CD4-positive, alpha-beta T cell treated with Interleukin-12 subunit alpha and Interleukin-12 subunit beta, for 1 hour (primary cell): Measurements from ENCODE around the gene ZNF689.
"Not testable (repeated sequence)": the region's sequence is repeated elsewhere in the genome, so short reads cannot be mapped to it uniquely, and the experiment has no call there.

Experiments used
- DNase-seq: peaks from one replicate; pipeline ENCODE4 v3.0.0-alpha.2; 2020

The ZNF689 gene

DNA sequence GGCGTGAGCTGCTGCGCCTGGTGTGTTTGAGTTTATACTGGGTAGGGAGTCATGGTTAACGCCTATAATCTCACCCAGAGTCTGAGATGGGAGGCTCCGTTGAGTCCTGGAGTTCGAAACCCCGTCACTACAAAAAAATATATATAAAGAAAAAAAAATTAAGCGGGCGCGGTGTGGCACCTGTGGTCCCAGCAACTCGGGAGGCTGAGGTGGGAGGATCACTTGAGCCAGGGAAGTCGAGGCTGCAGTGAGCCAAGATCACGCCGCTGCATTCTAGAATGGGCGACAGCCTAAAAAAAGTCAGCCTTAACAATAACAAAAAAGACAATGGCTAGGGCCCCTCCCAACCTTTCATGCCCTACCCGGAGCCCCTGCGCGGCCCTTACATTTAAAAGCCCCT, 23.3 kb upstream of the ZNF689 start:
- DNase-seq = no peak

DNA sequence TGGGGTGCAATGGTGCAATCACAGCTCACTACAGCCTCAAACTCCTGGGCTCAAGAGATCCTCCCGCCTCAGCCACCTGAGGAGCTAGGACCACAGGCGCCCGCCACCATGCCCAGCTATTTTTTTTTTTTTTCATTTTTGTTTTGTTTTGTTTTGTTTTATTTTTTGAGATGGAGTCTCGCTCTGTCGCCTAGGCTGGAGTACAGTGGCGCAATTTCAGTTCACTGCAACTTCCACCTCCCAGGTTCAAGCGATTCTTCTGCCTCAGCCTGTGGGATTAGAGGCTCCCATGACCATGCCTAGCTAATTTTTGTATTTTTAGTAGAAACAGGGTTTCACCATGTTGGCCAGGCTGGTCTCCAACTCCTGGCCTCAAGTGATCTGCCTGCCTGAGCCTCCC, 22.3 kb upstream of the ZNF689 start:
- not testable (repeated sequence) for DNase-seq

DNA sequence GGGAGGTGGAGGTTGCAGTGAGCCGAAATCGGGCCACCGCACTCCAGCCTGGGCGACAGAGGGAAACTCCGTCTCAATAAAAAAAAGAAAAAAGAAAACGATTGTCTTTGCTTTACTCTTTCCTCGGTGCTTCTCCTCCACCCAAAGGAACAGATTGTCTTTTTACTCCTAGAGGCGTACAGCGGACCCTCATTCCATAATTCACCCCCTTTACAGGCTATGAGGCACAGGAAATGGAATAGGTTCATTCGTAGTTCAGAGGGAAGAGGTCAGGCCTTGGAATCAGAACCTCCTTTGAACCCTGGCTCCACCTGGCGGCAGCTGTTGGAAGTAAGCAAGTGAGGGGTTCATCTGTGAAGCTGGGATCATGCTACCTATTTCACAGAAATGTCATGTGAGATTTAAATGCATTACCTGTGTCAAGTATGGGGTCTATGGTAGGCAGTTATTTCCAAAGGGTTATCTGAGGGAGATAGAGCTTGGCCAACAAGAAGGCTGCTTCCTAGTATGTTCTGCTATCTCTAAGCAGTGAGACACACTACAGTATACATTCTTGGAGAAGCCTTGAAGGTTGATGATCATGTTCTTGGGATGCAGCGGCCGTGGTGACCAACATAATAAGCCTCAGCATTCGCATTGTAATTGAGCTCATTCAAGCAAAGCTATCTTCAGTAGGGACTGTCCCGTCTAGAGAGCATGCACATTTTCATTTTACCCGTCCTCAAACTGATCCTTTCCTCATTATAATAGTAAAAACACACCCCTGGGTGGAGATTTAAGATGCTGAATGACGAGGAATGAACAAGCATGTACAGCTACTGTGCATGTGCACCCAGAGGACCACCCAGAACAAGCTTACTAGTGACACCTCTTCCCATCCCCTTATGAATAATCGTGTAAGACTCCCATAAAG, 18.7 kb upstream of the ZNF689 start:
- peak; percentile 85 for DNase-seq

- DNase-seq = no peak
These were observed 16.0 kb upstream of the ZNF689 start for GRCh38 chr16:30626236-30626635.

DNA sequence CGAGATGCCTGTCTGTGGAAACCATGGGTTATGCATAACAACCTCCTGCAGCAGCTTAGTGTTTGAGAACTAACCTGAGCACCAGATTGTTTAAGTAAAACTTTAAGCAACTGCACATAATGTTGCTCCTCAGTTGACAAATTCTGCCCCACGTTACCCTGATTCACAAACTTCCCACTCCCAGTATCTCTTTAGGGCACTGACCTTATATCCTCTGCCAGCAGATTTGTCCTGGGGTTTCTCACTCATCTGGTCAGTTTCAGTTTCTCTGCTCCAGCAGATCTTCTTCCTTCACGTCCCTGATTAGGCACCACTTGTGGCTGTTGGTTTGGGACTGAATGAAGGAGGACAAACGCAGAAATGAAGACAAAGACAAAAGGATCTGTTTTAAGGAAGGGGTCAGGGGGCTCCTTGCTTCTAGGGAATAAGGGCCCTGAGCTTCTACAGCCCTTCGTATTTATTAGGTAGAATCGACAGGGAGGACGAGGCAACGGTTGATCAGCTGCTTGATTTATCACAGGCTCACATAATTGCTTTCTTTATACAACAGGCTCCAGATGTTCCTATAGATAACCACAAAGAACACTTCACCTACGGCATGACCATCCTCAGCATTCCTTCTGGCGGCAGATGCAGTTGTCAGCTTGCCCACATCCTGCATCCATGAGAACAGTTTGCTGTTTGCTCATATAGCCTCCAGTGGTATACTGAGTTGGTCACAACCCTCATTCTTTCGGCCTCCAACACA, 13.5 kb upstream of the ZNF689 start:
- DNase-seq = no peak

DNA sequence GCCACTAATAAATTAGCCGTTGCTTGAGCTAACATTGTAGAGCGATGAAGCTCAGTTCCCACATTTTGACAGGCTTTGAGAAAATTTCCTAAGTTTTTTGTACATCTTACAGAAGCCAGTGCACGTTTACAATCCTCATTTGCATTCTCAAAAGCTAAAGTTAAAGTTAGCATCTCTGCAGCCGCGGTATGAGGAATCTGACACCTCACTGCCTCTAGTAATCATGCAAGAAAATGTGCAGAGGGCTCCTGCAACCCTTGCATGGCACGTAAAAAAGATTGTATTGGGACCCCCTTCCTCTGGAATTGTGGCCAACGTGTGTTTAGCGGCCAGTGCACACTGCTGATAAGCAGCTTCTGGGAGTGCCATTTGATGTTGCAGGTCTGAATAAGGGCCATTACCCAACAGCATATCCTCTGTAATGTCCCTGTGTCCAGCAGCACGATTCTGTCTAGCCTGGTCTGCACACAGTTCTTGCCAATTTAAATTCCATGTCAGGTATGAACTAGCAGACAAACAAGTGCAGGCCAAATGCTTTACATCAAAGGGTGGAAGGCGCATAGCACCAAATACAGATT, 12.4 kb upstream of the ZNF689 start:
- no peak for DNase-seq

GRCh38 chr16:30621765-30622164, 11.6 kb upstream of the ZNF689 start:
- no peak for DNase-seq

- no peak for DNase-seq
These were observed 10.0 kb upstream of the ZNF689 start for GRCh38 chr16:30620169-30620568.

- no peak for DNase-seq
These were observed 9.4 kb upstream of the ZNF689 start for GRCh38 chr16:30619638-30620037.

DNA sequence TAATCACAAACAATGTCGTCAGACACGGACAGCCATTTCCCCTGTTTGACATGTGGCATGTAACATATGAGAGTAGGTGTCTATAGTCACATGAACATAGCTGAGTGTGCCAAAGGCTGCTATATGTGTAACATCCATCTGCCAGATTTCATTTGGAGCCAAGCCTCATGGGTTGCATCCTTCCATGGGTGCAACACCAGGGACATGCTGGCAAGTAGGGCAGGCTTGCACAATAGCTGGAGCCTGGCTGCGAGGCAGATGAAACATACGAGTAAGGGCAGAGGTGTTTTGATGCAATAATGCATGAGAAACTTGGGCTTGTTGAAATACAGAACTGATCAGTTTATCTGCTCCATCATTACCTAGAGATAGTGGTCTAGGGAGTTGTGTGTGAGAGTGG, 9.0 kb upstream of the ZNF689 start:
- DNase-seq = no peak

DNA sequence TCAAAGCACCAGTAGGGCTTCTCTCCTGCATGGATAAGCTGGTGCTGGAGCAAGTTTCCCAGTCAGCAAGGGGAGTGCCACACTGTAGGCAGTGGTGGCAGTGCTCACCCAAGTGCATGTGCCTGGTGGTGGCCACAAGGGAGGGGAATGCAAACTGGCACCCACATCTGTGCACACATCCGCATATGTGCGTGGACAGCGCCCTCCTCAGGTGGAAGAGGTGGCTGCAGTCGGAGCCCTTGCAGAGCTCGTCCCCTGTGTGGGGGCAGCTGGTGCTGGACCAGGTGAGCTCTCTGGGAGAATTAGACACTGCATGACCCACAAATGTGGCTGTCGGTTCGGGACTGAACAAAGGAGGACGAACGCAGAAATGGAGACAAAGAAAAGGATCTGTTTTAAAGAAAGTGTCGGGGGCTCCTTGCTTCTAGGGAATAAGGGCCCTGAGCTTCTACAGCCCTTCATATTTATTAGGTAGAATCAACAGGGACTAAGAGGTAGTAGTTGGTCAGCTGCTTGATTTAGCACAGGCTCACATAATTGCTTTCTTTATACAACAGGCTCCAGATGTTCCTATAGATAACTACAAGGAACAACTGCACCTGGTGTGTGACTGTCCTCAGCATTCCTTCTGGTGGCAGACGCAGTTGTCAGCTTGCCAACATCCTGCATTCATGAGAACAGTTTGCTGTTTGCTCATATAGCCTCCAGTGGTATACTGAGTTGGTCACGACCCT, 5.3 kb upstream of the ZNF689 start:
- peak; percentile 71 for DNase-seq

GRCh38 chr16:30609002-30609925, 925 bp downstream of the ZNF689 start:
- peak; percentile 40 for DNase-seq

DNA sequence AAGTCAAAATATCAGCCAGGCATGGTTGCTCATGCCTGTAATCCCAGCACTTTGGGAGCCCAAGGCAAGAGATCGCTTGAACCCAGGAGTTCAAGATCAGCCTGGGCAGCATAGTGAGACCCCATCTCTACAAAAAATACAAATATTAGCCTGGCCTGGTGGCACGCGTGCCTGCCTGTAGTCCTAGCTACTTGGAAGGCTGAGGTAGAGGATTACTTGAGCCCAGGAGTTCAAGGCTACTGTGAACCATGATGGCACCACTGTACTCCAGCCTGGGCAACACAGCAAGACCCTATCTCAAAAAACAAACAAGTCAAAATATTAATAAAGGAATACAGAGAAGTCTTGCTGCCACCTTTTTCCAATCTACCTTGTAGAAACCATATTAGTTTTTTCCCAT, 4.2 kb downstream of the ZNF689 start:
- no peak for DNase-seq

GRCh38 chr16:30605158-30605557, 5.0 kb downstream of the ZNF689 start:
- no peak for DNase-seq

DNA sequence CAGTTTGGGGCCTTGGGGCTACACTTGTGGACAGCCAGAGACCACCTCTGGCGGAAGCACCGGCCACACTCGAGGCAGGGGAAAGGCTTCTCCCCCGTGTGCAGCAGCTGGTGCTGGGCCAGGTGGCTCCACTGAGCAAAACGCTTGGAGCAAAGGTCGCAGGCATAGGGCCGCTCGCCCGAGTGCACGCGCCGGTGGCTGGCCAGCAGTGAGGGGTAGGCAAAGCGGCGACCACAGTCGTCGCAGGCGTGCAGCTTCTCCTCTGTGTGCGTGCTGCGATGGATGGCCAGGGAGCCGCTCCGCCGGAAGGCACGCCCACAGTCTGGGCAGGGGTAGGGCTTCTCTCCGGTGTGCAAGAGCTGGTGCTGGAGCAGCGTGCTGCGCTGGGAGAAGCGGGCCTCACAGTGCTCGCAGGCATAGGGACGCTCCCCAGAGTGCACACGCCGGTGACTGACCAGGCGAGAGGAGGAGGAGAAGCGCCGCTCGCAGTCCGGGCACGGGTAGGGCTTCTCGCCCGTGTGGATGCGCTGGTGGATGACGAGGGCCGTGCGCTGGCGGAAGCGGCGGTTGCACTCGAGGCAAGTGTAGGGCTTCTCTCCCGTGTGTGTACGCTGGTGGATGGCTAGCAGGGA, 5.8 kb downstream of the ZNF689 start:
- DNase-seq = no peak

DNA sequence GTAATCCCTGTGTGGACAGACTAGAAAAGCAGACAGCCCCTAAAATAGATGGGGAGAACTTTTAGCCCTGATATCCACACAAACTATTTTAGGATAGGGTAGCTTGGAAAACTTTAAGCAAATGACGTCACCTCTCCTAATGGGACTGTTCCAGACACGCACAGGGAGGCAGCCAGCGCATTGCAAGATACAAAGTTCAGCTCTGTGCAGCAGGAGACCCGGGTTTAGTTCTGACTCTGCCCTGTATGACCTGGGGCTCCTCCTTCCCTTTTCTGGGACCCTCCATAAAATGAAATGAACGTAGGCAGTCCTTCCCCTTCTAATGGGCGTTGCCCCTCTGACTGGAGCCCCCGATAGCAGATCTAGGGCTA, 6.3 kb downstream of the ZNF689 start:
- no peak for DNase-seq

DNA sequence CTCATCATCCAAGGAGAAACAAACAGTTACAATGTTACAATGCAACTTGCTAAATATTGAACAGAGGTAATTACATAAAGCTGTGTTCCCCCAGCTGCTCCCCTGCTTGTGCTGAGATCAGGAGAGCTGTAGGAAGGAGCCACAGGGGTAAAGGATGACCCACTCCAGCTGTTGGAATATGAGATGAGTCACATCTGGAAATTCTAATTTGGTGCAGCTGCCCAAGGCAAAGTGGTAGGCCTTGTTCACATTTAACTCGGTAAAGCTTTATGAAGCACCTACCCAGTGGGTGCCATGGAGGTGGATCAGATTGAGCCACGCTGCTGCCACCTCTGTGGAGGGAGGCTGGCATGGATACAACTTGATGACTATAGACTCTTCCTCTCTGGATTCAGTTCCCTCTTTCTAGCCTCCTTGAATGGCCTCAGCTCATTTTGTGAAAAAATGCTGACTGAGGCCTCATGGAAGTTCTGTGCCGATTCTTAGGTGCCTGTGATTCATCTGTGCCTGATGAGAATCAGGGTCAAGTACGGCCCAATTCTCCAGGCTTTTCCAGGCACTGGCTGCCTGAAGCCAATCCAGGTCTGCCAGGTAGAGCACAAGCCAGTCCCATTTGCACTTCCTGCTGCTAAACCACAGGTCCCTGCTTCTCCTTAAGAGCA, 7.4 kb downstream of the ZNF689 start:
- no peak for DNase-seq

GRCh38 chr16:30601966-30602365, 8.2 kb downstream of the ZNF689 start:
- no peak for DNase-seq

GRCh38 chr16:30600929-30601328, 9.3 kb downstream of the ZNF689 start:
- DNase-seq = no peak

DNA sequence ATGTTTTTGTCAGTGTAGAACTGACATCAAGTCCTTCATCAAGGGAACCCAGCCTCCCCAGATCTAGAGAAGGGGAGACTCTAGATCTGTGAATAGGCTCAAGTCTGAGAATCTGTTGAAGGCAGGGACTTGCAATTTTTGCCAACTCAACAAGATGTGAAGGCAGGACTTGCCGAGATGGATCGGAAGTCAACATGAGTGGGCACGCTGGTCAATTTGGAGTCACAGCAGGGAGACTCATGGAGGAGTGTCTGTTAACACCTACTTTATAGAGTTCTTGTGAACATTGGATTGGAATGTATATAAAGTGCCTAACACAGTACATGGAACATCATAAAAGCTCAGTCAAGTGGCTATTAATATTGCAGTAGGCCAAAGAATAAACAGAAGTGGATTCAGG, 10.0 kb downstream of the ZNF689 start:
- DNase-seq = no peak

- DNase-seq = no peak
These were observed 17.3 kb downstream of the ZNF689 start for GRCh38 chr16:30592871-30593270.
